NCI-H2171 (cell line): ENCODE results near the gene PTGR3.

ENCODE experiments used
- DNase-seq: peaks from one replicate; lab custom pipeline; 2025; lab: John Stamatoyannopoulos, UW

PTGR3 gene

DNA sequence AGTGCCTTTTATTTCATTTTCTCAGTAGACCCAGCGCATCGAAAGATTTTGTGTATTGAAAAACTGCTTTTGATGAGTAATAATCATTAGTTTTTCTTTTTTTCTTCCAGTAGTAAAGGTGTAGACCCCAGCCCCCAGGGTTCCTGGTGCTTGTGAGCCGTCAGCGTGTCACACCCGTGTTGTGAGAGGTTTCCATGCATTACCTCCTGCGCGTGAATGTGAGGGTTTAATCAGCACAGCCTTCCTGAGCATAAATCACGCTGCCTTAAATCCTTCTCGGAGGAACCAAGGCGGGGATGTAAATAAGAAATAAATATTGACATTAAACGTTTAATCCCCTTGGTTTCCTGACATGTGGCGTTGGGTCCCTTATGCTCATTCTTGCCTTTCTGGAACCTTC lies 26.0 kb upstream of the PTGR3 start:
- no peak for DNase-seq

GRCh38 chr18:75231053-75231406 lies 22.1 kb upstream of the PTGR3 start:
- no peak for DNase-seq

GRCh38 chr18:75230163-75231052 lies 21.5 kb upstream of the PTGR3 start:
- no peak for DNase-seq

- DNase-seq, result no peak
Measured at GRCh38 chr18:75229437-75229836, 20.5 kb upstream of the PTGR3 start.

- no peak for DNase-seq
Measured at GRCh38 chr18:75228967-75229366, 20.0 kb upstream of the PTGR3 start.

DNA sequence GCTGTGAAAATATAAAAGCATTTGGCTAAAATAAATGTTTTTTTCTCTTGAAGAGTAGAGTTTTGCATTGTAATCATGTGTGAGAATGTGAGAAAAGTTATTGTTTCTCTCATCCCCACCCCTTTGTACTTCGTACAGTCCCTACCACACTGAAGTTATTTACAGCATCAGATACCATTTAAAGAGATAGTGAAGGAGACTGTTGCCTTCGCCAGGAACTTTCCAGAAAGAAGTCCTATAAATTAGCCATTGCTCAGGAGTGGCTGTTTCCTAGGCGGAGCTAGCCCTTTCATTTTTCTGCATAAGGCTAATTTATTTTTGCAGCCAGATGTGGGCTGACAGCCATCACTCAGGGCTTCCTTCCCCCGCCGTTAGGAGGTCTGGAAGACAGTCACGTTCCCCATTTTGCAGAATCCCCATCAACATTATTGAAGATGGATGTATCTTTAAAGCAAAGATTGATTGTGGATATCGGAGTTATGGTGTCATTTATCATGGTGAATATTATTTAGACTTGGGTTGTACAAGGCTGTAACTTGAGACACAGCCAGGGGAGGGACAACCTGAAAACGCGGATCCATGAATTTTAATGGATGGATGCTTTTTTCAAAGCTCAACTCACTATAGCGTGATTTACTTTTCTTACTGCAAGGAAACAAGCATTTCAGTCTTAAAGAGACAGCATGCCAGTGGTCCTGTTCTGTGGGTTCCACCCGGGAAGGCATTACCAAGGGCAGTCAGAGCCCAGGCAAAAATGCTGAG lies 18.8 kb upstream of the PTGR3 start:
- DNase-seq, result no peak

- no peak for DNase-seq
Measured at GRCh38 chr18:75226956-75227316, 18.0 kb upstream of the PTGR3 start.

- DNase-seq, result no peak
Measured at GRCh38 chr18:75226286-75226955, 17.5 kb upstream of the PTGR3 start.

DNA sequence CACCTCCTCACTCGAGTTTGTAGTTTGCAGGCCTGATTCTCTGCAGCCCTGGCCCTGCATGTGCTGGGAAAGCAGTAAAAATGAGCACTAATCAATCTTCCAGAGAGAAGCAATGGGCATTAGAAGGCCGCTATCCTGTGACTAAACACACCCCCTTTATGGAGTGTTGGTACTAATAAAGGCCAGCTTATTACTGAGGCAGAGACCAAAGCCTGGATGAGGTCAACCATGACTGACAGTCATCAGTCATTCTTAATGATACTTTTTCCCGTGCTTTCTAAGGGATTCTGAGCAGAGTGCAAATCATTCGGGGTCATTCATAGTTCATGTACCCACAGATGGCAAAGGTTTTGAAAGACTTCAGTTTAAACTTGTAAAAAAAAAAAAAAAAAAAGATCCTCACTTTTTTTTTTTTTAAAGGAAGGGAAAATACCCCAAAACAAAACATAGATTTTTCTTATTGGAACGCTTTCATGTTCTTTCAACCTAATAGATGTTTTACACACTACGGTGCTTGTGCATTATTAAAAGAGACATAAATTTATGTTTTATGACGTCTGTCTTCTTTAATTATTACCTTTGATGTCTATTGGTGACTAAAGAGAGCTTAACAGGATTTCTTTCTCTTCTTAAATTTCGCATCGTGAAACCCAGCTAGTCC lies 14.9 kb upstream of the PTGR3 start:
- peak; percentile 31 for DNase-seq

- DNase-seq, result no peak
Measured at GRCh38 chr18:75222407-75222806, 13.5 kb upstream of the PTGR3 start.

DNA sequence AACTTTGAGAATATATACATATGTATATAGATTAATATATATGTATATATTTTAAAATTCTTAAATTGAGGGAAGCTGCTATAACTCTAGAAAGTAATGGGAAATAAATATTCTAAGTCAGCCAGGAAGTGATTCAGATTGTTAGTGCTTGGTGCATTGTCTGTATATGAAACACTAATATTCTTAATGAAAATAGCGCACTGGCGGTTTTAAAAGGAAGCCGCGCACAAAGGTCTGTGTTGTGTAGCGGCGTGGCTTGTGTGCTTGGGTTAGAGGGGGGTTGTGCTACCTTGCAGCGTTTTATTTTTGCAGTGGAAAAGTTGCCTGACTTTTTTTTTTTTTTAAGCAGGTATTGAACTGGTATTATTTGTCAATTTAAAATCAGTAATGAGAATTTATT lies 13.0 kb upstream of the PTGR3 start:
- no peak for DNase-seq

DNA sequence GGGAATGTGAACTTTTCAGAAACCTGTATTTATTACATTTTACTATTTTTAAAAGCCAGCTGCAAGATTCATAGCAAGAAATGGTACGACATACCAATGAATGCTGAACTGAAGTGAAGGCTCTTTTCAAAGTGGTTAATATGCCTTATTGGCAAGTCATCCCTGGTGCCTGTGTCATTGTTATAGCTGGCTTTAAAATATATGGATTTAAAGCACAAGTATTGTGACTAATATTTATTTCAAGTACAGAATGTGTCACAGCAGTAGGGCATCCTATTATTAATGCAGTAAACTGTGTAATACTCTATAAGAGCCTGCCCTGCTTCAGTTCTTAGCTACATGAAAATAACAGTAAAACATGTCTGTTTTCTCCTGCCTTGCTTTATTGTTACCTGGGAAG lies 12.5 kb upstream of the PTGR3 start:
- DNase-seq, result no peak

GRCh38 chr18:75220551-75221355 lies 11.8 kb upstream of the PTGR3 start:
- DNase-seq, result no peak

- no peak for DNase-seq
Measured at GRCh38 chr18:75219745-75220375, 10.9 kb upstream of the PTGR3 start.

DNA sequence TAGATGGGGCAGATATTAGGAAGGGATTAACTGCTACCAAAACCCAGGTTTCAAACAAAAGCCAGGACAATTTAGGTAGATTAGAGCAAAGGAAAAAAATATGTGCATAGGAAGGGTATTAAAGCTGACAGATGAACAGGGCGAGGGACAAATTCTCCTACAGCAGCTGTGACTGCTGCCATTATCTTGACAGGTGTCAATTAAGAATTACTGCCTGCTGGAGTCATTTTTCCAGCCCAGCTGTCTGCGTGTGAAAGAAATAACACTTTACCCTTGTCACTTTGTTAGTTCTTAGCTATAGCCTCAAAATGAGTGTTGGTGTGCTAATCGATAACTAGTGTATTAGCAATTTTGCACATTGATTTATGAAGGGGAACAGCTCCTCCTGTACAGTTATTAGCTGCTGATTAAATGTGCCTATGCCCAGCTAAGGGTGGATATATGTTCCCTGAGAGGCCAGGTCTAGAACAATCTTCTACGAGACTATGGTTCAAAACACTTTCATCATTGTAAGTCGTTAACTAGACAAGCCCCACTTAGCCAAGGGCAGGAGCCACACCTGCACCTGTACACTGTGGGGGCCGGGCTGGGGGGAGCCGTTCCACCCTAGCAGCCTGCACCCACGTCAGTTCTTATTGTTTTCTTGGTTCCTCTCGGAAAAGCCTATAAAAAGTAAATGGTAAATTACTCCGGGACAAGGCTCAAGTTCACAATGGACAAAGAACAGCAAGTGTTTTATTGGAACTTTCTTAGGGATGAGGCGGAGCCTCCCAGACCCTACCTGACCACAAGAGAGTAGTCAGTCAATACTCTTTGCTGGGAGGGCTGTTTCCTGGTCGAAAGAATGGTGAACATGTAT lies 9.4 kb upstream of the PTGR3 start:
- DNase-seq, result peak; percentile 44

GRCh38 chr18:75216911-75217689 lies 8.2 kb upstream of the PTGR3 start:
- DNase-seq, result no peak

DNA sequence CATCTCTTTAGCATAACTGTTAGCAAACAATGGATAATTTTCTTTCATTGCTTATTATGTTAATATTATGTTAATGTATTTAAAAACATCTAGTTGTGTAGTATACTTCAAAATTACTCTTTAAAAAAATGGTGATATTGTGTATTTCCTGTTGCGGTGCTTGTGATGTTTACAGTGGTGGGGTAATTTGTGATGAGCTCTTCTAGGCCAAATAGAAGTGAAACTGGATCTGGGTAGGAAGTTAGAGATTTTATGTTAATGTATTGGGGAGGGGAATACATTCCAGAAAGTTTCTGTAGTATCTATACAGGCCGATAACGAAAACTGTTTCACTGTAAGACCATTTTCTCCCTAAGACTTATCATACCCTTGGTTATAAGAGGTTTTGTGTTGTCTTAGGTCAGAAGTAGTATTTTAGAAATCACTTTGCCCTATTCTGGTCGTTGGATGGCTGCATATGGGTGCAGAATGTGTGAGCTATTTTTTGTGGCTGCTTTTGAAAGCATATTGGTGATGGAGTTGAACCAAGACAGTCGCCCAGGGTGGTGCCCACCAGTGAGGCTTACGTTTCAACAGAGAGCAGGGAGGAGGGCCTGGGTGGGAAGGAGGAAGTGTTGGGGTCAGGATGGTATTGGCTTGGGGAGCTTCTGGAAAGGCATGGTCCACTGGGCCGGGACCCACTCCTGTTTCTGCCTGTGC lies 7.4 kb upstream of the PTGR3 start:
- DNase-seq, result no peak

GRCh38 chr18:75215663-75216062 lies 6.7 kb upstream of the PTGR3 start:
- DNase-seq, result no peak
